UCSD-AML1 (cell line): ENCODE measurements around the gene RCOR1.

Source experiments
- DNase-seq: peaks from one replicate; lab custom pipeline; 2025; ENCODE audit not compliant: unreplicated experiment; lab: John Stamatoyannopoulos, UW

Gene RCOR1

GRCh38 chr14:102770147-102771123 is 178.0 kb downstream of the RCOR1 start:
- DNase-seq, result no peak

GRCh38 chr14:102771144-102771543 is 178.7 kb downstream of the RCOR1 start:
- DNase-seq, result no peak

GRCh38 chr14:102772781-102773570 is 180.5 kb downstream of the RCOR1 start:
- no peak for DNase-seq

- peak; percentile 36 for DNase-seq
These were observed 182.1 kb downstream of the RCOR1 start for GRCh38 chr14:102774391-102775153.

- DNase-seq, result no peak
These were observed 183.7 kb downstream of the RCOR1 start for GRCh38 chr14:102775855-102776760.

- DNase-seq, result peak; percentile 80
These were observed 184.6 kb downstream of the RCOR1 start, which contains the start of gene TRAF3 for GRCh38 chr14:102776761-102777710. Gene TRAF3, plus strand, starts transcription at chr14:102777449. Its CDS starts 92,753 bp downstream, at chr14:102870202.

- DNase-seq, result no peak
These were observed 185.4 kb downstream of the RCOR1 start for GRCh38 chr14:102777711-102778337.

GRCh38 chr14:102778338-102779083 is 186.1 kb downstream of the RCOR1 start:
- no peak for DNase-seq

- DNase-seq, result no peak
These were observed 186.6 kb downstream of the RCOR1 start for GRCh38 chr14:102779084-102779462.

- no peak for DNase-seq
These were observed 187.3 kb downstream of the RCOR1 start for GRCh38 chr14:102779574-102780315.
